H1 (cell line): Measurements from ENCODE around the gene RNASE1. TPM values are rescaled to one million over a fixed set of nuclear protein-coding genes. Genes with fewer than 3 reads are reported as not detected.

Source experiments
- CTCF ChIA-PET: fragments of 300-600 bp; sonication (Branson Sonifier 250); formaldehyde crosslinking; loops from one replicate; lab custom pipeline; 2021; ENCODE audit not compliant: partially characterized antibody; lab: Charles Lee
- POLR2A ChIA-PET: fragments of 300-600 bp; sonication (Branson Sonifier 250); formaldehyde crosslinking; loops from one replicate; lab custom pipeline; 2021; ENCODE audit warnings: inconsistent platforms; ENCODE audit not compliant: partially characterized antibody; lab: Charles Lee
- DNase-seq, 2 experiments: peaks; one replicate each; pipeline versions ENCODE4 v3.0.0 to v3.0.0-alpha.2; 2010 to 2022; ENCODE audit warnings: low spot score in 2 of 2, low read depth in 1 of 2, mixed read lengths in 1 of 2
- FAIRE-seq: peaks from 2 replicates; lab custom pipeline; 2011; peaks lifted over from hg19 to GRCh38; lab: Jason Lieb, UNC
- H2AFZ ChIP-seq: 2 replicates; pipeline ENCODE4 v1.8.1; 2012; ENCODE audit warnings: low read length, inconsistent platforms
- H2AK5ac ChIP-seq: 2 replicates; pipeline ENCODE4 v1.6.1; 2013; ENCODE audit warnings: low read depth, low read length
- H2BK120ac ChIP-seq: replicated peaks from 2 replicates; pipeline ENCODE3; 2013; ENCODE audit warnings: low read depth, low read length, inconsistent platforms
- H2BK12ac ChIP-seq: 2 replicates; pipeline ENCODE4 v1.6.1; 2013; ENCODE audit warnings: low read depth, low read length
- H2BK15ac ChIP-seq: 2 replicates; pipeline ENCODE4 v1.6.1; 2013; ENCODE audit warnings: low read length
- H2BK20ac ChIP-seq: 2 replicates; pipeline ENCODE4 v1.6.1; 2013; ENCODE audit warnings: low read length
- H2BK5ac ChIP-seq: 2 replicates; pipeline ENCODE4 v1.6.1; 2013; ENCODE audit warnings: low read depth, low read length
- H3K14ac ChIP-seq: 2 replicates; pipeline ENCODE4 v1.6.1; 2013; ENCODE audit warnings: inconsistent platforms; ENCODE audit not compliant: insufficient read length
- H3K18ac ChIP-seq: 2 replicates; pipeline ENCODE4 v1.6.1; 2013; ENCODE audit warnings: low read length; ENCODE audit errors: extremely low read depth
- H3K23ac ChIP-seq: 2 replicates; pipeline ENCODE4 v1.6.1; 2013; ENCODE audit warnings: inconsistent platforms; ENCODE audit not compliant: insufficient read length
- H3K23me2 ChIP-seq: 2 replicates; pipeline ENCODE4 v1.6.1; 2013; ENCODE audit warnings: low read depth, low read length
- H3K27ac ChIP-seq: 2 replicates; pipeline ENCODE4 v1.6.1; 2011; ENCODE audit warnings: low read depth, low read length, inconsistent platforms
- H3K27me3 ChIP-seq, 4 experiments: replicated peaks in 1 of 4; 1 replicate in 1 of 4; 2 replicates in 3 of 4; pipeline versions ENCODE4 v1.6.1 to v1.8.1; 2011 to 2013; ENCODE audit warnings: low read length in 3 of 4, mild to moderate bottlenecking in 3 of 4, inconsistent platforms in 2 of 4, mixed read lengths in 2 of 4, moderate library complexity in 1 of 4; ENCODE audit not compliant: control insufficient read depth in 3 of 4, insufficient read depth in 3 of 4; ENCODE audit errors: extremely low read depth in 1 of 4
- H3K36me3 ChIP-seq, 4 experiments: 2 replicates each; pipeline versions ENCODE4 v1.6.1 to v1.8.1; 2011 to 2013; ENCODE audit warnings: mild to moderate bottlenecking in 4 of 4, low read length in 3 of 4, moderate library complexity in 2 of 4, control low read depth in 1 of 4, inconsistent platforms in 1 of 4; ENCODE audit not compliant: insufficient read depth in 4 of 4, control insufficient read depth in 2 of 4
- H3K4ac ChIP-seq: replicated peaks from 2 replicates; pipeline ENCODE3; 2013; ENCODE audit warnings: low read length, low read depth, mixed read lengths, inconsistent platforms; ENCODE audit not compliant: insufficient read length
- H3K4me1 ChIP-seq, 4 experiments: replicated peaks in 1 of 4; 1 replicate in 1 of 4; 2 replicates in 3 of 4; pipeline versions ENCODE4 v1.6.1 to v1.8.1; 2011 to 2013; ENCODE audit warnings: low read length in 3 of 4, inconsistent platforms in 2 of 4, mixed read lengths in 1 of 4; ENCODE audit not compliant: insufficient read depth in 4 of 4, control insufficient read depth in 3 of 4
- H3K4me2 ChIP-seq, 2 experiments: 2 replicates each; pipeline versions ENCODE4 v1.6.1 to v1.8.1; 2011 to 2013; ENCODE audit warnings: low read depth in 2 of 2, low read length in 2 of 2, control low read depth in 1 of 2, inconsistent platforms in 1 of 2, mild to moderate bottlenecking in 1 of 2; ENCODE audit not compliant: insufficient read depth in 1 of 2
- H3K4me3 ChIP-seq, 4 experiments: fragments of 200-600, 300-600 bp in 1 of 4; sonication (generic), shearing (Covaris generic), sonication (Bioruptor Twin) in 1 of 4; 2 replicates each; pipeline versions ENCODE4 v1.5.1 to v1.8.1; 2011 to 2016; ENCODE audit warnings: low read length in 4 of 4, low read depth in 3 of 4, control low read depth in 2 of 4, inconsistent platforms in 2 of 4, mild to moderate bottlenecking in 2 of 4, mixed read lengths in 1 of 4, moderate library complexity in 1 of 4; ENCODE audit not compliant: insufficient read depth in 2 of 4; ENCODE audit errors: extremely low read depth in 1 of 4
- H3K56ac ChIP-seq: replicated peaks from 2 replicates; pipeline ENCODE3; 2013; ENCODE audit warnings: low read depth, mild to moderate bottlenecking, mixed read lengths, low read length, inconsistent platforms; ENCODE audit not compliant: insufficient read length
- H3K79me1 ChIP-seq: 2 replicates; pipeline ENCODE4 v1.6.1; 2013; ENCODE audit warnings: low read depth, low read length, control low read depth
- H3K79me2 ChIP-seq, 2 experiments: 2 replicates each; pipeline versions ENCODE4 v1.6.1 to v1.8.1; 2012 to 2013; ENCODE audit warnings: low read length in 2 of 2, mild to moderate bottlenecking in 2 of 2, inconsistent platforms in 1 of 2; ENCODE audit not compliant: insufficient read depth in 2 of 2, control insufficient read depth in 1 of 2
- H3K9ac ChIP-seq, 4 experiments: replicated peaks in 1 of 4; 1 replicate in 1 of 4; 2 replicates in 3 of 4; pipeline versions ENCODE4 v1.6.1 to v1.8.1; 2011 to 2013; ENCODE audit warnings: low read depth in 3 of 4, low read length in 3 of 4, control low read depth in 2 of 4, mild to moderate bottlenecking in 2 of 4, moderate library complexity in 2 of 4, inconsistent platforms in 1 of 4; ENCODE audit errors: extremely low read depth in 1 of 4
- H3K9me3 ChIP-seq, 2 experiments: 2 replicates each; pipeline versions ENCODE4 v1.6.1 to v1.8.1; 2012 to 2013; ENCODE audit warnings: mild to moderate bottlenecking in 2 of 2, moderate library complexity in 2 of 2, control low read depth in 1 of 2, inconsistent platforms in 1 of 2, low read depth in 1 of 2, low read length in 1 of 2, mixed read lengths in 1 of 2; ENCODE audit not compliant: insufficient read depth in 2 of 2
- H4K20me1 ChIP-seq, 2 experiments: replicated peaks in 1 of 2; 2 replicates each; pipeline versions ENCODE3 to v1.8.1; 2011 to 2013; ENCODE audit warnings: inconsistent platforms in 2 of 2, low read length in 2 of 2, mild to moderate bottlenecking in 1 of 2; ENCODE audit not compliant: insufficient read depth in 2 of 2, control insufficient read depth in 1 of 2
- H4K5ac ChIP-seq: 2 replicates; pipeline ENCODE4 v1.6.1; 2013; ENCODE audit warnings: low read length, low read depth, mixed read lengths, inconsistent platforms; ENCODE audit not compliant: insufficient read length
- H4K8ac ChIP-seq: 2 replicates; pipeline ENCODE4 v1.8.0; 2013; ENCODE audit warnings: mild to moderate bottlenecking, moderate library complexity, low read length, inconsistent platforms; ENCODE audit not compliant: insufficient read depth; ENCODE audit errors: extremely low read depth
- H4K91ac ChIP-seq: replicated peaks from 2 replicates; pipeline ENCODE3; 2013; ENCODE audit warnings: low read length, mixed read lengths, inconsistent platforms; ENCODE audit not compliant: insufficient read length
- CHD1 ChIP-seq: IDR thresholded peaks from 2 replicates; pipeline ENCODE4 v1.6.1; 2012; ENCODE audit warnings: low read depth, low read length, improper control_type of control experiment
- EGR1 ChIP-seq: IDR thresholded peaks from 2 replicates; pipeline ENCODE4 v1.6.1; 2011; ENCODE audit warnings: low read depth, low read length, borderline replicate concordance
- GTF2F1 ChIP-seq: IDR thresholded peaks from 2 replicates; pipeline ENCODE4 v1.6.1; 2012; ENCODE audit warnings: low read depth, low read length, improper control_type of control experiment, borderline replicate concordance
- RBBP5 ChIP-seq: IDR thresholded peaks from 2 replicates; pipeline ENCODE4 v1.7.1; 2012; ENCODE audit warnings: low read depth, mild to moderate bottlenecking, inconsistent platforms, low read length, moderate library complexity, borderline replicate concordance
- RXRA ChIP-seq: IDR thresholded peaks from 2 replicates; pipeline ENCODE4 v1.6.1; 2011; ENCODE audit warnings: low read depth, mild to moderate bottlenecking, low read length, moderate library complexity; ENCODE audit not compliant: insufficient read depth
- SIN3A ChIP-seq, 2 experiments: IDR thresholded peaks in 1 of 2; conservative IDR thresholded peaks in 1 of 2; 2 replicates each; pipeline ENCODE4 v1.6.1; 2011 to 2012; ENCODE audit warnings: low read length in 2 of 2, improper control_type of control experiment in 1 of 2, low read depth in 1 of 2, mild to moderate bottlenecking in 1 of 2
- SIRT6 ChIP-seq: IDR thresholded peaks from one replicate; pipeline ENCODE4 v1.7.1; 2012; ENCODE audit warnings: low read length, inconsistent platforms
- WGBS, 2 experiments: shearing (Covaris generic) in 1 of 2; methylation state at CpG; one replicate each; pipeline versions ENCODE4 v1.1.6 to v1.1.7; 2013 to 2015; ENCODE audit warnings: low lambda C conversion rate in 2 of 2, mixed read lengths in 2 of 2, inconsistent platforms in 1 of 2, low coverage in 1 of 2, missing lambda C conversion rate in 1 of 2; ENCODE audit not compliant: insufficient replicate concordance in 2 of 2, insufficient coverage in 1 of 2, insufficient read length in 1 of 2; ENCODE audit errors: extremely low coverage in 1 of 2, missing lambda C conversion rate in 1 of 2; 5-methylcytosine and 5-hydroxymethylcytosine counted together
- polyA plus RNA-seq, 7 experiments: library from polyadenylated mRNA; depleted of rRNA in 3 of 7; stranded (reverse) in 5 of 7; unstranded in 2 of 7; fragments of >200 nt in 5 of 7; fragments of 200-250 nt in 2 of 7; gene quantifications; 1 replicate in 5 of 7; 2 replicates in 1 of 7; 4 replicates in 1 of 7; pipeline versions ENCODE4 v1.2.1 to v1.2.3, GENCODE V29; 2011 to 2013; ENCODE audit warnings: missing spikeins in 2 of 7, mixed read lengths in 2 of 7
- total RNA-seq: library from RNA; stranded (reverse); fragmentation: NEBNext Ultra II Directional; extraction: Animal tissue kit (Norgen Biotek cat#: 25700); gene quantifications from 2 replicates; pipeline ENCODE4 v1.2.1, GENCODE V29; 2021
- TF ChIP-seq, protein P1 (sequence below): IDR thresholded peaks from 2 replicates; pipeline ENCODE4 v1.6.1; 2012; ENCODE audit warnings: low read length, inconsistent platforms
- TF ChIP-seq, protein P2 (sequence below): IDR thresholded peaks from 2 replicates; pipeline ENCODE4 v1.6.1; 2012; ENCODE audit warnings: inconsistent platforms
- TF ChIP-seq, protein P3 (sequence below): IDR thresholded peaks from 2 replicates; pipeline ENCODE4 v1.6.1; 2011; ENCODE audit warnings: low read length, improper control_type of control experiment

The RNASE1 gene
- total and polyA plus RNA-seq, 2 of the 8 experiments (the other 6 are each of a cell fraction or from before 2014, with no cell fraction given): 2.2 to 13.4 TPM

DNA sequence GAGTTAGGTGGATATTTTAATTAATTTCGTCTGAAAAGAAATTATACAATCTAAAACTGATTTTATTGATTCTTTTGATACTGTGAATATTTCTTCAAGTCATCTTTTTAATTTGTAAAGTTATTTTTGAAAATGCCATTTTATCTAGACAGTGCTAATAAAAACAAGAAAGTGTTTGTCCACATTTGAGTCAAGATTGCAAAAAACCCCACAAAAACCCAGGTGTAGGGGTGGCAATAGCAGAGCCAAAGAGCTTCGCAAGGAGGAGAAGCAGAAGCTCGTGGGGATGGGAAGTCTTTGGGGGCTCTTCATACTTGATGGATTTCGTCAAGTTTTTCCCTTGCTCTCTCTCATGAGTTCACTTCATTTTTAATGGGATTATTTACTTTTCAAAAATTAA lies 15.6 kb downstream of the RNASE1 start:
- no peaks in the 10 kb centered on the region for H3K79me2 ChIP-seq
- no peaks in the 10 kb centered on the region for H3K23me2 ChIP-seq
- H3K56ac ChIP-seq: no peak overlapping the region
- no peak overlapping the region for H2AFZ ChIP-seq
- H3K4me2 ChIP-seq: no peak overlapping the region
- no peak for FAIRE-seq
- no peak overlapping the region for H3K4ac ChIP-seq
- WGBS, 2 experiments: 81% methylated on average over 4 of the region's 4 CpGs; no CpG with 5 or more reads in 1 of the 2 experiments
- H2AK5ac ChIP-seq: no peak overlapping the region
- H3K36me3 ChIP-seq: no peaks in the 10 kb centered on the region
- ChIA-PET CTCF (interaction anchor here (1.1 kb wide), 1 partner anchor 90 kb away, joined by 3 read pairs; no protein-coding TSS in a partner anchor), POLR2A (interaction anchor here (0.7 kb wide), 1 partner anchor 53 kb away, joined by 3 read pairs; no protein-coding TSS in a partner anchor)
- no peak overlapping the region for H2BK5ac ChIP-seq
- H3K14ac ChIP-seq: no peak overlapping the region
- H3K9me3 ChIP-seq: no peaks in the 10 kb centered on the region
- no peak overlapping the region for H4K8ac ChIP-seq
- H3K27ac ChIP-seq: no peak overlapping the region
- H2BK120ac ChIP-seq: no peak overlapping the region
- H2BK20ac ChIP-seq: no peak overlapping the region
- H3K27me3 ChIP-seq: no peaks in the 10 kb centered on the region
- no peaks in the 10 kb centered on the region for H4K20me1 ChIP-seq
- H3K18ac ChIP-seq: no peak overlapping the region
- no peak for DNase-seq
- no peaks in the 10 kb centered on the region for H3K79me1 ChIP-seq
- no peak overlapping the region for H3K4me3 ChIP-seq
- no peak overlapping the region for H4K5ac ChIP-seq
- no peak overlapping the region for H2BK12ac ChIP-seq
- H3K9ac ChIP-seq: no peak overlapping the region
- no peak overlapping the region for H3K23ac ChIP-seq
- no peak overlapping the region for H4K91ac ChIP-seq
- H2BK15ac ChIP-seq: no peak overlapping the region
- H3K4me1 ChIP-seq: peaks cover 0 to 3% (median under 1%) of the 10 kb centered on the region in 4 experiments; a peak in 3 of 7 replicates
- TF ChIP-seq RBBP5 (no peak), GTF2F1 (no peak), RXRA (no peak), EGR1 (no peak), CHD1 (no peak), SIN3A (conservative IDR thresholded peaks at IDR 0.05 in 1 of 2, IDR thresholded peaks at IDR 0.05 in 1 of 2; ENCODE audit: low read depth in 1 of 2, low read length in 2 of 2) (no peak), SIRT6 (no peak)
- TF ChIP-seq, protein P1, sequence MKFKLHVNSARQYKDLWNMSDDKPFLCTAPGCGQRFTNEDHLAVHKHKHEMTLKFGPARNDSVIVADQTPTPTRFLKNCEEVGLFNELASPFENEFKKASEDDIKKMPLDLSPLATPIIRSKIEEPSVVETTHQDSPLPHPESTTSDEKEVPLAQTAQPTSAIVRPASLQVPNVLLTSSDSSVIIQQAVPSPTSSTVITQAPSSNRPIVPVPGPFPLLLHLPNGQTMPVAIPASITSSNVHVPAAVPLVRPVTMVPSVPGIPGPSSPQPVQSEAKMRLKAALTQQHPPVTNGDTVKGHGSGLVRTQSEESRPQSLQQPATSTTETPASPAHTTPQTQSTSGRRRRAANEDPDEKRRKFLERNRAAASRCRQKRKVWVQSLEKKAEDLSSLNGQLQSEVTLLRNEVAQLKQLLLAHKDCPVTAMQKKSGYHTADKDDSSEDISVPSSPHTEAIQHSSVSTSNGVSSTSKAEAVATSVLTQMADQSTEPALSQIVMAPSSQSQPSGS: no peak
- TF ChIP-seq, protein P2, sequence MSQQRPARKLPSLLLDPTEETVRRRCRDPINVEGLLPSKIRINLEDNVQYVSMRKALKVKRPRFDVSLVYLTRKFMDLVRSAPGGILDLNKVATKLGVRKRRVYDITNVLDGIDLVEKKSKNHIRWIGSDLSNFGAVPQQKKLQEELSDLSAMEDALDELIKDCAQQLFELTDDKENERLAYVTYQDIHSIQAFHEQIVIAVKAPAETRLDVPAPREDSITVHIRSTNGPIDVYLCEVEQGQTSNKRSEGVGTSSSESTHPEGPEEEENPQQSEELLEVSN: no peak
- TF ChIP-seq, protein P3, sequence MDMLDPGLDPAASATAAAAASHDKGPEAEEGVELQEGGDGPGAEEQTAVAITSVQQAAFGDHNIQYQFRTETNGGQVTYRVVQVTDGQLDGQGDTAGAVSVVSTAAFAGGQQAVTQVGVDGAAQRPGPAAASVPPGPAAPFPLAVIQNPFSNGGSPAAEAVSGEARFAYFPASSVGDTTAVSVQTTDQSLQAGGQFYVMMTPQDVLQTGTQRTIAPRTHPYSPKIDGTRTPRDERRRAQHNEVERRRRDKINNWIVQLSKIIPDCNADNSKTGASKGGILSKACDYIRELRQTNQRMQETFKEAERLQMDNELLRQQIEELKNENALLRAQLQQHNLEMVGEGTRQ: no peak
